SJCRH30 (cell line): ENCODE data around the gene FAM168A. TPM values are rescaled to one million over a fixed set of nuclear protein-coding genes. Genes with fewer than 3 reads are reported as not detected.

Experiments
- DNase-seq, 2 experiments: peaks; one replicate each; pipeline ENCODE4 v3.0.0-alpha.2; 2015 to 2020
- H3K27ac ChIP-seq: fragments of 250-450 bp; sonication (Bioruptor Pico); 2 replicates; pipeline ENCODE4 v1.5.1; 2020; ENCODE audit warnings: mild to moderate bottlenecking, moderate library complexity
- H3K27me3 ChIP-seq: fragments of 250-450 bp; sonication (Bioruptor Pico); 2 replicates; pipeline ENCODE4 v1.5.1; 2020; ENCODE audit warnings: mild to moderate bottlenecking, moderate library complexity
- H3K36me3 ChIP-seq: fragments of 250-450 bp; sonication (Bioruptor Pico); 2 replicates; pipeline ENCODE4 v1.5.1; 2020; ENCODE audit warnings: mild to moderate bottlenecking, moderate library complexity
- H3K4me1 ChIP-seq: fragments of 250-450 bp; sonication (Bioruptor Pico); 2 replicates; pipeline ENCODE4 v1.5.1; 2020; ENCODE audit warnings: mild to moderate bottlenecking, moderate library complexity
- H3K4me3 ChIP-seq: fragments of 250-450 bp; sonication (Bioruptor Pico); 2 replicates; pipeline ENCODE4 v1.5.1; 2020; ENCODE audit warnings: mild to moderate bottlenecking, moderate library complexity
- H3K9me3 ChIP-seq: fragments of 250-450 bp; sonication (Bioruptor Pico); replicated peaks from 2 replicates; pipeline ENCODE4 v1.5.1; 2020; ENCODE audit warnings: mild to moderate bottlenecking, moderate library complexity
- total RNA-seq: library from RNA; depleted of rRNA; stranded (reverse); fragments of >200 nt; shearing (Covaris generic); gene quantifications from 2 replicates; pipeline ENCODE4 v1.2.3, GENCODE V29; 2014

FAM168A gene
- total RNA-seq, 1 experiment from 2014 or later: 32.8 TPM

DNA sequence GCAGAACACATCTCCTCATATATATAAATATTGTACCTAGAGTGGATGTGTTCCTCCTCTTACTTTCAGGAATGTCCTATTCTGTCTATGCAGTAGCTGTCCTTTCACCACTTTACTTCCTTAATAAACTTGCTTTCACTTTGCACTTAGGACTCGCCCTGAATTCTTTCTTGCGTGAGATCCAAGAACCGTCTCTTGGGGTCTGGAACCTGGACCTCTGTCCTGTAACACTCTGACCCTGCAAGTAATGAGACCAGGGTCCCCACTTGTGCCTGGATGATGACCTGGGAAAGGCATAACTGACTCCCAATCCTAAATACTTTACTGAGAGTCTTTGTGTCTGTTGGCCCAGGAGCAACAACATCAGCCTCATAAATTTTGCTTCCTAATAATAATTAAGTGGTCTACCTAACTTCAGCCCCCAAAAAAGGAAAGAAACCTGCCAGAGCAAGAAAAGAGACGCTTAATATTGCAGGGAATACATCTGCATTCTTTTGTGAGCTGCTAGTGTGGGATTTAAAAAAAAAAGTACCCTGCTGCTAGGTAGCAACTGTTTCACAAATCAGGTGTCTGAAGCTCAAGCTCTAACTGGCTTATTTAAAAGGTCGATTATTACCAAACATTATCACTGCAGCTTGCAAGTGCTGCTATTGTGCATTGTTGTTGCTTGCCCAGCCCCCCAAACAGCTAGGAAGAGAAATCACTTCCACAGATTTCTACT is 69.3 kb downstream of the FAM168A start:
- Histone ChIP-seq H3K4me1 (no peaks in the 10 kb centered on the region), H3K9me3 (no peaks in the 10 kb centered on the region), H3K27ac (no peak overlapping the region), H3K27me3 (no peaks in the 10 kb centered on the region), H3K4me3 (no peak overlapping the region), H3K36me3 (no peaks in the 10 kb centered on the region)
- no peak for DNase-seq

- Histone ChIP-seq H3K4me3 (no peak overlapping the region), H3K9me3 (no peaks in the 10 kb centered on the region), H3K27ac (no peak overlapping the region), H3K27me3 (no peaks in the 10 kb centered on the region), H3K4me1 (no peaks in the 10 kb centered on the region), H3K36me3 (no peaks in the 10 kb centered on the region)
- no peak for DNase-seq
Observed at GRCh38 chr11:73528013-73528412, 69.9 kb downstream of the FAM168A start.

- H3K9me3 ChIP-seq: no peaks in the 10 kb centered on the region
- no peaks in the 10 kb centered on the region for H3K27me3 ChIP-seq
- H3K36me3 ChIP-seq: no peaks in the 10 kb centered on the region
- H3K27ac ChIP-seq: no peak overlapping the region
- no peaks in the 10 kb centered on the region for H3K4me1 ChIP-seq
- no peak overlapping the region for H3K4me3 ChIP-seq
- DNase-seq: no peak
Observed at GRCh38 chr11:73525611-73526010, 72.3 kb downstream of the FAM168A start.

GRCh38 chr11:73524774-73525173 is 73.1 kb downstream of the FAM168A start:
- Histone ChIP-seq H3K4me1 (no peaks in the 10 kb centered on the region), H3K9me3 (no peaks in the 10 kb centered on the region), H3K27me3 (no peaks in the 10 kb centered on the region), H3K36me3 (no peaks in the 10 kb centered on the region), H3K27ac (no peak overlapping the region), H3K4me3 (no peak overlapping the region)
- no peak for DNase-seq

- Histone ChIP-seq H3K4me3 (no peak overlapping the region), H3K4me1 (no peaks in the 10 kb centered on the region)
- DNase-seq: no peak
Observed at GRCh38 chr11:73521621-73522020, 76.3 kb downstream of the FAM168A start.

GRCh38 chr11:73520353-73521061 is 77.4 kb downstream of the FAM168A start:
- Histone ChIP-seq H3K4me3 (no peak overlapping the region), H3K4me1 (no peaks in the 10 kb centered on the region), H3K27me3 (no peaks in the 10 kb centered on the region), H3K9me3 (no peaks in the 10 kb centered on the region), H3K36me3 (no peaks in the 10 kb centered on the region), H3K27ac (no peak overlapping the region)
- DNase-seq: peak in 1 of 2 experiments; percentile 9

More at GRCh38 chr11:73521621-73522020, 76.3 kb downstream of the FAM168A start:
- no peak overlapping the region for H3K27ac ChIP-seq
- no peaks in the 10 kb centered on the region for H3K9me3 ChIP-seq
- no peaks in the 10 kb centered on the region for H3K36me3 ChIP-seq
- no peaks in the 10 kb centered on the region for H3K27me3 ChIP-seq

- Histone ChIP-seq H3K4me3 (no peak overlapping the region), H3K4me1 (no peaks in the 10 kb centered on the region), H3K27ac (no peak overlapping the region), H3K27me3 (no peaks in the 10 kb centered on the region), H3K36me3 (no peaks in the 10 kb centered on the region), H3K9me3 (no peaks in the 10 kb centered on the region)
- no peak for DNase-seq
Observed at GRCh38 chr11:73519266-73519665, 78.6 kb downstream of the FAM168A start.

GRCh38 chr11:73518195-73518594 is 79.7 kb downstream of the FAM168A start:
- Histone ChIP-seq H3K36me3 (no peaks in the 10 kb centered on the region), H3K4me3 (no peak overlapping the region), H3K4me1 (no peaks in the 10 kb centered on the region), H3K9me3 (no peaks in the 10 kb centered on the region), H3K27me3 (no peaks in the 10 kb centered on the region), H3K27ac (no peak overlapping the region)
- DNase-seq: no peak

DNA sequence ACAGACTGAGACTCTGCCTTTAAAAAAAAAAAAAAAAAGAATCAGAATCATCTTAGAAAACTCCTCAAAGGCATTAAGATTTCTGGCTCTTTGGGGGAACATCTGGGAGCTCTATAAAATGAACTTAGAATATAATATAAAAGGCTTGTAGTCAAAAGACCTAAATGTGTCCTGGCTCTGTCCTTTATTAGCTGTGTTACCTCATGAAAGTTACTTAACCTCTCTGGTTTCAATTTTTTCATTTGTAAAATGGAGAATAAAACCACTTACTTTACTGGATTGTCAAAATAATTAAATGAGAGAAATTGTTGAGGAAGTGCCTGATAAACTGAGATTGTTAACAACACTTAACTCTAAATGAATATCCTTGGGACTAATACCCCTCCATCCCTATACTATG is 81.8 kb downstream of the FAM168A start:
- H3K27me3 ChIP-seq: no peaks in the 10 kb centered on the region
- H3K9me3 ChIP-seq: no peaks in the 10 kb centered on the region
- H3K4me1 ChIP-seq: no peaks in the 10 kb centered on the region
- H3K36me3 ChIP-seq: no peaks in the 10 kb centered on the region; the same call in 1 of the 2 replicates
- no peak overlapping the region for H3K4me3 ChIP-seq
- no peak overlapping the region for H3K27ac ChIP-seq
- DNase-seq: no peak

GRCh38 chr11:73513707-73514106 is 84.2 kb downstream of the FAM168A start:
- no peak for DNase-seq
- Histone ChIP-seq H3K27me3 (no peaks in the 10 kb centered on the region), H3K4me3 (no peak overlapping the region), H3K9me3 (no peaks in the 10 kb centered on the region), H3K4me1 (no peaks in the 10 kb centered on the region), H3K36me3 (no peaks in the 10 kb centered on the region; the same call in 1 of the 2 replicates), H3K27ac (no peak overlapping the region)

GRCh38 chr11:73510877-73511276 is 87.0 kb downstream of the FAM168A start:
- no peaks in the 10 kb centered on the region for H3K4me1 ChIP-seq
- H3K27ac ChIP-seq: no peak overlapping the region
- DNase-seq: no peak
- H3K36me3 ChIP-seq: no peaks in the 10 kb centered on the region; the same call in 1 of the 2 replicates
- no peaks in the 10 kb centered on the region for H3K27me3 ChIP-seq
- no peak overlapping the region for H3K4me3 ChIP-seq
- no peaks in the 10 kb centered on the region for H3K9me3 ChIP-seq

- Histone ChIP-seq H3K27me3 (no peaks in the 10 kb centered on the region), H3K9me3 (no peaks in the 10 kb centered on the region), H3K4me3 (no peak overlapping the region), H3K27ac (no peak overlapping the region), H3K4me1 (no peaks in the 10 kb centered on the region), H3K36me3 (no peaks in the 10 kb centered on the region; the same call in 1 of the 2 replicates)
- DNase-seq: no peak
Observed at GRCh38 chr11:73510106-73510505, 87.8 kb downstream of the FAM168A start.

GRCh38 chr11:73509188-73509587 is 88.7 kb downstream of the FAM168A start:
- DNase-seq: no peak
- Histone ChIP-seq H3K27ac (no peak overlapping the region), H3K9me3 (peaks cover 3% of the 10 kb centered on the region; the same call in 1 of the 2 replicates), H3K4me1 (no peaks in the 10 kb centered on the region), H3K36me3 (no peaks in the 10 kb centered on the region; the same call in 1 of the 2 replicates), H3K27me3 (no peaks in the 10 kb centered on the region), H3K4me3 (no peak overlapping the region)

GRCh38 chr11:73508243-73509176 is 89.4 kb downstream of the FAM168A start:
- Histone ChIP-seq H3K9me3 (peaks cover 3% of the 10 kb centered on the region; the same call in 1 of the 2 replicates), H3K4me1 (no peaks in the 10 kb centered on the region), H3K4me3 (no peak overlapping the region), H3K36me3 (no peaks in the 10 kb centered on the region; the same call in 1 of the 2 replicates), H3K27ac (no peak overlapping the region), H3K27me3 (no peaks in the 10 kb centered on the region)
- no peak for DNase-seq
